Ecto neural progenitor cell (in vitro differentiated cells): ENCODE measurements around the gene EPYC.

Experiments used
- DNase-seq: peaks from one replicate; pipeline ENCODE4 v3.0.0-alpha.2; 2018; ENCODE audit warnings: low spot score

Gene EPYC

GRCh38 chr12:91004872-91005271 lies at the start of gene EPYC:
EPYC (minus strand) TSS chr12:91004972; CDS start chr12:91002565, 2,407 bp downstream.
- DNase-seq: no peak

GRCh38 chr12:91053951-91054715 lies 49.4 kb upstream of the EPYC start:
- DNase-seq: no peak

- no peak for DNase-seq
Observed at GRCh38 chr12:91052026-91052425, 47.3 kb upstream of the EPYC start.

- DNase-seq: no peak
Observed at GRCh38 chr12:91044586-91044985, 39.8 kb upstream of the EPYC start.

- DNase-seq: no peak
Observed at GRCh38 chr12:91043408-91043807, 38.6 kb upstream of the EPYC start.

- no peak for DNase-seq
Observed at GRCh38 chr12:91040096-91040755, 35.5 kb upstream of the EPYC start.

GRCh38 chr12:91037276-91037675 lies 32.5 kb upstream of the EPYC start:
- DNase-seq: no peak

GRCh38 chr12:91033251-91033650 lies 28.5 kb upstream of the EPYC start:
- no peak for DNase-seq

- DNase-seq: no peak
Observed at GRCh38 chr12:91023326-91024004, 18.7 kb upstream of the EPYC start.

GRCh38 chr12:91021076-91021475 lies 16.3 kb upstream of the EPYC start:
- DNase-seq: no peak

- no peak for DNase-seq
Observed at GRCh38 chr12:91019455-91019854, 14.7 kb upstream of the EPYC start.

GRCh38 chr12:91017511-91018263 lies 12.9 kb upstream of the EPYC start:
- DNase-seq: no peak

- DNase-seq: no peak
Observed at GRCh38 chr12:91017043-91017442, 12.3 kb upstream of the EPYC start.

GRCh38 chr12:91009319-91009950 lies 4.7 kb upstream of the EPYC start:
- no peak for DNase-seq

- no peak for DNase-seq
Observed at GRCh38 chr12:91007531-91008290, 2.9 kb upstream of the EPYC start.

- DNase-seq: no peak
Observed at GRCh38 chr12:91003737-91004136, 1.0 kb downstream of the EPYC start.

- no peak for DNase-seq
Observed at GRCh38 chr12:91001306-91001705, 3.5 kb downstream of the EPYC start.

- DNase-seq: no peak
Observed at GRCh38 chr12:90999966-91000365, 4.8 kb downstream of the EPYC start.

- no peak for DNase-seq
Observed at GRCh38 chr12:90999527-90999926, 5.2 kb downstream of the EPYC start.

- DNase-seq: no peak
Observed at GRCh38 chr12:90995010-90995409, 9.8 kb downstream of the EPYC start.

- DNase-seq: no peak
Observed at GRCh38 chr12:90991952-90992465, 12.8 kb downstream of the EPYC start.
